SU-DHL-6 (cell line): ENCODE measurements around the gene USB1.

Source experiments
- EZH2phosphoT487 ChIP-seq: fragments of 200-600 bp; sonication (generic), shearing (Covaris generic); conservative IDR thresholded peaks from 2 replicates; pipeline ENCODE4 v1.6.1; 2018; ENCODE audit warnings: mild to moderate bottlenecking, antibody characterized with exemption, low read length, moderate library complexity, mixed read lengths
- TF ChIP-seq, protein P1 (sequence below): fragments of 200-600 bp; sonication (generic); IDR thresholded peaks from one replicate; pipeline ENCODE4 v1.5.1; 2017; ENCODE audit warnings: antibody characterized with exemption, mild to moderate bottlenecking, low read length, moderate library complexity; ENCODE audit not compliant: insufficient read depth, poor library complexity, severe bottlenecking

DNA sequence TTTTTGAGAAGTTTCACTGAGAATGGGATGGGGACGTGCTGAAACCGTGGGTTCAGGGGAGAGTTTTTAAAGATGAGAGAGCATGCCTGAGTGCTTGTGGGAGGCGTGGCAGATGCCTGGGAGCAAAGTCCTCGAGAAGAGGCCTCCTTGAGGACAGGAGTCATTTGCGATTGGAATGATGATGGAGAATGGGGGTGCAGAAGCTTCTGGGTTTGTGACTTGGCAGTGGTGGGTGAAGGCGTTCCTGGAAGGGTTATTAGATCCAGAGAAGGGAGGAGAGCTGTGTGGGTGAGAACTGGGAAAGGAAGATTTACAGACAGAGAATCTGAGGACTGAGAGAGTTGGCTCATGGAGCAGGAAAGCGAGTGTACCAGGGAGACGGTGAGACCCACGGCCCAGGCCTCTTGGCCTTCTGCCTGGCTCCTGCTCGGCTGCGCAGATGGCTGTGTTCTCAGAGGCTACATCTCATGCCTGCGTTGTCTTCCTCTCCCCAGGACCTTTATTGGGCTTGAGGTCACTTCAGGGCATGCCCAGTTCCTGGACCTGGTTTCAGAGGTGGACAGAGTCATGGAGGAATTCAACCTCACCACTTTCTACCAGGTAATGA lies 15.7 kb downstream of the USB1 start:
- TF ChIP-seq, protein P1, sequence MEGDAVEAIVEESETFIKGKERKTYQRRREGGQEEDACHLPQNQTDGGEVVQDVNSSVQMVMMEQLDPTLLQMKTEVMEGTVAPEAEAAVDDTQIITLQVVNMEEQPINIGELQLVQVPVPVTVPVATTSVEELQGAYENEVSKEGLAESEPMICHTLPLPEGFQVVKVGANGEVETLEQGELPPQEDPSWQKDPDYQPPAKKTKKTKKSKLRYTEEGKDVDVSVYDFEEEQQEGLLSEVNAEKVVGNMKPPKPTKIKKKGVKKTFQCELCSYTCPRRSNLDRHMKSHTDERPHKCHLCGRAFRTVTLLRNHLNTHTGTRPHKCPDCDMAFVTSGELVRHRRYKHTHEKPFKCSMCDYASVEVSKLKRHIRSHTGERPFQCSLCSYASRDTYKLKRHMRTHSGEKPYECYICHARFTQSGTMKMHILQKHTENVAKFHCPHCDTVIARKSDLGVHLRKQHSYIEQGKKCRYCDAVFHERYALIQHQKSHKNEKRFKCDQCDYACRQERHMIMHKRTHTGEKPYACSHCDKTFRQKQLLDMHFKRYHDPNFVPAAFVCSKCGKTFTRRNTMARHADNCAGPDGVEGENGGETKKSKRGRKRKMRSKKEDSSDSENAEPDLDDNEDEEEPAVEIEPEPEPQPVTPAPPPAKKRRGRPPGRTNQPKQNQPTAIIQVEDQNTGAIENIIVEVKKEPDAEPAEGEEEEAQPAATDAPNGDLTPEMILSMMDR, result no peak
- no peak for TF ChIP-seq EZH2phosphoT487
